ENCODE results near the gene SCAPER.

SCAPER gene

GRCh38 chr15:76338486-76339304 is 566.4 kb downstream of the SCAPER start:
- CTCF ChIA-PET = no interaction called here
- TF ChIP-seq CTCF (IDR thresholded peaks at IDR 0.05; ENCODE audit: control extremely low read depth, extremely low read depth, low read depth, missing control alignments) = no peak
- DNase-seq (ENCODE audit: extremely low spot score) = no peak
- POLR2A ChIA-PET = no interaction called here

- ChIA-PET POLR2A (no interaction called here), CTCF (interaction anchor here (2.2 kb wide), 1 partner anchor 152 kb away, joined by 7 read pairs; no protein-coding TSS in a partner anchor)
- TF ChIP-seq CTCF (IDR thresholded peaks at IDR 0.05; ENCODE audit: control extremely low read depth, extremely low read depth, low read depth, missing control alignments) = no peak
- DNase-seq (ENCODE audit: extremely low spot score) = no peak
These were observed 567.2 kb downstream of the SCAPER start for GRCh38 chr15:76337696-76338485.

- POLR2A ChIA-PET = interaction anchor here (0.5 to 0.6 kb wide), 2 partner anchors 242 to 646 kb away, joined by 4 to 5 read pairs; no protein-coding TSS in a partner anchor
- peak; percentile 42 for DNase-seq (ENCODE audit: extremely low spot score)
- CTCF ChIA-PET = interaction anchor here (2.2 kb wide), 1 partner anchor 152 kb away, joined by 7 read pairs; no protein-coding TSS in a partner anchor
- TF ChIP-seq CTCF (IDR thresholded peaks at IDR 0.05; ENCODE audit: control extremely low read depth, extremely low read depth, low read depth, missing control alignments) = no peak
These were observed 568.0 kb downstream of the SCAPER start for GRCh38 chr15:76337059-76337695.

- DNase-seq (ENCODE audit: extremely low spot score) = peak; percentile 95
- CTCF ChIA-PET = interaction anchor here (0.6 to 2.2 kb wide), 7 partner anchors 8 to 490 kb away, joined by 3 to 7 read pairs (median 4); no protein-coding TSS in a partner anchor
- POLR2A ChIA-PET = interaction anchor here (0.5 to 0.7 kb wide), 6 partner anchors 23 to 1936 kb away, joined by 3 to 5 read pairs (median 4); no protein-coding TSS in a partner anchor
- no peak for TF ChIP-seq CTCF (IDR thresholded peaks at IDR 0.05; ENCODE audit: control extremely low read depth, extremely low read depth, low read depth, missing control alignments)
These were observed 568.7 kb downstream of the SCAPER start, which contains the start of gene ISL2 for GRCh38 chr15:76336254-76337058. Gene ISL2 (plus strand): TSS chr15:76336773. CDS start chr15:76336884, 111 bp downstream.

- peak; percentile 38 for DNase-seq (ENCODE audit: extremely low spot score)
- TF ChIP-seq CTCF (IDR thresholded peaks at IDR 0.05; ENCODE audit: control extremely low read depth, extremely low read depth, low read depth, missing control alignments) = no peak
- POLR2A ChIA-PET = interaction anchor here (0.5 to 0.7 kb wide), 4 partner anchors 24 to 1935 kb away, joined by 3 to 4 read pairs (median 3); no protein-coding TSS in a partner anchor
- CTCF ChIA-PET = interaction anchor here (0.6 to 2.7 kb wide), 8 partner anchors 9 to 491 kb away, joined by 3 to 8 read pairs (median 4); no protein-coding TSS in a partner anchor
These were observed 569.6 kb downstream of the SCAPER start for GRCh38 chr15:76335307-76336253.
